HL-60/S4 (cell line): ENCODE measurements around the gene LRRC8C.

Experiments used
- in situ Hi-C: fragments of 300-500 bp; cut with MboI; formaldehyde crosslinking; loops from 2 replicates; pipeline ENCODE4 v1.14.3; 2022; ENCODE audit warnings: low sequenced_read_pairs

Gene LRRC8C

DNA sequence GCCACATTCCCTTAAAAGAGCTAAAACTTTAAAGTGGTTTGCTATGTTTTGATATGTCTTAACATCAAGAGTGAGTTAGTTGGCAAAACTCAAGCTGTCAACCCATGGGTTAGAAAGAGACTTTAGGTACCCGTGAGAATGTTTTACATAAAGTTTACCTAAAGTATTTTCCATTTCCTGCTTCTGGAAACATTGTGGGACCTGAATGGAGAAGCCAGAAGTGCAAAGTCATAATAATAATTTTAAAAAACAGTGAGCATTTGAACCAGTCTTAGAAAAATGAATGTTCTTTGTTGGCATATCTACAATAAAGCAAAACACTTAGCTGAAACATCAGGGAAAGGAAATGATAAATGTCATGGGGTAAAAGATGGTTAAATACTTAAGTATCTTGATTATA, 34.8 kb downstream of the LRRC8C start:
- in situ Hi-C loops, result no loop called here

DNA sequence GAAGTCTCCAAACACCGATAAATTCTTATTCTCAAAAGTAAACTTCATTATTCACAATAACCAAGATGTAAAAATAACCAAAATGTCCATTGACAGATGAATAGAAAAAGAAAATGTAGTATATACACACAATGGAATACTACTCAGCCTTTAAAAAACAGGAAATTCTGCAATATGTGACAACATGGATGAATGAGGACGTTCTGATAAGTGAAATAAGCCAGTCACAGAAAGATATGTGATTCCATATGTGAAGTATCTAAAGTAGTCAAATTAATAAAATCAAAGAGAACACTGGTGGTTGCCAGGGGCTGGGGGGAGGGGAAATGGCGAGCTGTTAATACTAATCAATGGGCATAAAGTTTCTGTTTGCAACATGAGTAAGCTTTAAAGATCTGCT, 36.0 kb downstream of the LRRC8C start:
- in situ Hi-C loops, result no loop called here

DNA sequence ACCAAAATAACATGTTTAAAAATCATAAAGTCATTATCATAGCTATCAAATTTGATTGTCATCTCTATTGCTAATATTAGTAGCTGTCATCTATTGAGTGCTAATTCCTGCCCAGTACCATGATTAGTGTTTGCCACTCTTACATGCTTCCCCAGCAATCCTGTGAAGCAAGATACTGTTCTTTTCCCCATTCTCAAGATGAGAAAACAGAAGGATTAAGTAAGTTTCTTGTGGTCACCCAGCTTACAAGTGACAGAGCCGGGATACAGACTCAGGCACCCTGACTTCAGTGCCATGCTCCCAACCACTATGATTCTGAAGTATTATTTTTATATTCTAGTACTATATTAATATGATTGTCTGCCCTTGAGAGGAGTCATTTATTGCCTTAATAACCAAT, 36.5 kb downstream of the LRRC8C start:
- in situ Hi-C loops, result no loop called here

DNA sequence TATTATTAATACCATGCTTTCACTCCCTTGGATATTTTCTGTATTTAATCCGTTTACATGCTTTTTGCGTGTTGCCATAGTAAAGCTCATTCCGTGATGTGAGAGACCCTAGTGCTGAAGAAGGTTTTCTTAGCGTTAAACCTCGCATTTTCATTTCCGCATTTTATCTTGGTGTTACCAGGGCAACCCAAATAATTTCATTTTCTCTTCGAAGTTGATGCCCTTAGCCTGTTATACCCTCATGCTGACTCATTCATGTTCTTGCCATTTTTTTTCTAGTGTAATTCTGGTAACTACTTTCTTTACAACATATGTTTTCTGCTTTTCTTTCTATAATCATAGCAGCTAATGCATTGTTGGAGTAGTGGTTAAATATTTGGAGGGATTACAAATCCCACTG, 37.2 kb downstream of the LRRC8C start:
- in situ Hi-C loops, result no loop called here

DNA sequence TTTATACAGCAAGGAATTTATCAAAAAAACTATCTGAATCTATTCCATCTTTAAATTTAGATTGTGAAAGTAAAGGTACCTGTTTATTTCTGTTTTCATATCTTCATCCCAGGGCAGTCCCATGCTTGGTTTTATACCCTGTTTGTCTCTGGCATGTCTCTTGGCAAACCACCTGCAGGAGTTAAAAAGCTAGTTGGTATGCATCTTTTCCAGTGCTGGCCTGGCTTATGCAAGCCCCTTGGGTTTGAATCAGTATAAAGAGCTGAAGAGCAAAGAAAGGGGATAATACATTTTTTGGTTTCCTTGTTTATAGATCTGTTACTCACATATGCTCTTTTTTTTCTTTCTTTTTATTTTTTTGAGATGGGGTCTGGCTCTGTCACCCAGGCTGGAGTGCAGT, 37.8 kb downstream of the LRRC8C start:
- in situ Hi-C loops, result no loop called here

DNA sequence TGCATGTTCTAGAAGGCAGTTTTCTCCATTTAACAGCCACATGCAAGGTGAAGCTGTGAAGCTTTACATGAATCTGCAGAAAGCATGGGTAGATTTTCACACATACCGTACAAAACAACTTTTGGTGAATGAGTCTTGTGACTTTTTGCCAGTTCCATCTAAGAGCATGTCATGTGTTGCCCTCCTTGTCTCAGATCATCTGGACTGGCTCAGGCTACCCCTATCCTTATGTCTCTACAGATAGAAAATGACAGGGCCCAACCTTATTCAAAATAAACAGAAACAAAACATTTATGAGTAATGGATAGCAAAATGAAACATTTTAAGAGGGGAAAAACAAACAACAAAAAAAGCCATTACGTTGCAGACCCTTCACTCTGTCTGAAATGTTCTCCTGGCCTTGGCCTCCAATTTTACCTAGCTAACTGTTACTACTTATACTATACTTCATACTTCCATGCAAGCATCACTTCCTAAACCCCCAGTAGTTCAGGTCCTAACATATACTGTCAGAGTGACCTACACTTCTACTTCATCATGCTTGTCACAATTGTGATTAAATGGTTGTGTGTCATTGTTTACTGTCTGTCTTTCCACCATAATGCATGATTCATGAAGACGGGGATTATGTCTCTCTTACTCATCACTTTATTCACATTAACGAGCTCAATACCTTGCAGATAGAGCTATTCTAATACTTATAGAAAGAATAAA, 39.0 kb downstream of the LRRC8C start:
- in situ Hi-C loops, result no loop called here

DNA sequence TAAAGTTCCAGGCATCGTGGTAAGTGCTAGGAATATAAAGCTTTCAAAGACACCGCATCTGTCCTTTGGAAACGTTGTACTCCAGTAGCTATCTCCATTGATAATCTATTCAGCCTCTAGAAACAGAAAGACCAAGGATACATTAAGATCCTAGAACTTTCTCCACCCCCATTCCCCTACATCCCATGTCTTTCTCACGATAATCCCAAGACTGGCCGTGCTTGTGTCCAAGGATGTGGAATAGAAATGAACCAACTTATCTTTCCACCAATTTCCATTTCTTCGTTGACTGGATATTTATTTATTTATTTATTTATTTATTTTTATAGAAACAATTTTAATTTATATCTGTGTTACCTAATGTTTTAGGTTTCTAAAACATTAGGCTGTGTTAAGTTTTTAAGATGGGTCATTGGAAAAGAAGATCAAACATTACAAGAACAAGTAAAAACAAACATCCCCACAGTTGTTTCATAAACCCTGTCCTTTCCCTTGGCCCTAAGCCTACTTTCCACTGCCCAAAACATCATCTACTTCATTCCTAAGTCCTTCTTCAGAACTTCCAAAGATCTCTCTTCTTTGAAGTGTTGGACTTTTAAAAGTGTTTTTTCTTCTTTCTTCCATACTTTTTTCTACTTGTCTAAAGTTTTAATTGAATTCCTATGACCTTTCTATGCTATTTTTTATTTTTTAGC, 39.7 kb downstream of the LRRC8C start:
- in situ Hi-C loops, result no loop called here

DNA sequence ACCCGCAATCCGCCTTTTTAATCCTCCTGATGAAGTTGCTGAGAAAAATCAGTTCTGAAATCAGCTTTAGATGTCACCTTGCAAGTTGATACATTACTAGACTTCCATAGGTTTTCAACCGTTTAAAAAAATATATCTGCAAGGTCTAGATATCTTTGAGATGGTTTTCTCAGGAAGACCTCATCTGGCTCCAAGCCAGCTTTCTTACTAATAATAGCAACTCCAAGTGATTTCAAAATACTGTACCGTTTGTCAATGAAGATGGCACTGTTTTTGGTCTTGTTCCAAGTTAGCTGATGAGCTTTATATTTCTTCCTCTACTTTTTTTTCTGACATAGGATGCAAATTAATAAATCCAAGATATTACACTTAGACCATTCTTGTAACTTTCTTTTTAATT, 40.3 kb downstream of the LRRC8C start:
- in situ Hi-C loops, result no loop called here

DNA sequence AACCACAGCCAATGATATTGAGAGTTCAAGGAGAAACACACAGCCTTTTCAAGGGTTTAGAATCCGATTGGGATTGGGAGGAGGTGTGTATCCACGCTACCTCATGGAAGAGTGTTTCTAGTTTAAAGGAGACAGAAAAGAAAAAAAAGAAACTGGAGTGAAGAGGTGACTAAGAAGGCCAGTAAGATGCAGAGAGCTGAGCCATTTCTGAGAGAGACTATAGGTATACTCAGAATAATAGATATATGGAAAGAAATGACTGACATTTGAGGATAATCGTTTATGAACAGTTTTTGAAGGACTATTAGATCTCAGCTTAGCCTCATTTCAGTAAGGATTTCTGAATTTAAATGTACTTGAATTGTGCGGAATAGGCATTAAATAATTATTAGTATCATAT, 42.8 kb downstream of the LRRC8C start:
- in situ Hi-C loops, result no loop called here

DNA sequence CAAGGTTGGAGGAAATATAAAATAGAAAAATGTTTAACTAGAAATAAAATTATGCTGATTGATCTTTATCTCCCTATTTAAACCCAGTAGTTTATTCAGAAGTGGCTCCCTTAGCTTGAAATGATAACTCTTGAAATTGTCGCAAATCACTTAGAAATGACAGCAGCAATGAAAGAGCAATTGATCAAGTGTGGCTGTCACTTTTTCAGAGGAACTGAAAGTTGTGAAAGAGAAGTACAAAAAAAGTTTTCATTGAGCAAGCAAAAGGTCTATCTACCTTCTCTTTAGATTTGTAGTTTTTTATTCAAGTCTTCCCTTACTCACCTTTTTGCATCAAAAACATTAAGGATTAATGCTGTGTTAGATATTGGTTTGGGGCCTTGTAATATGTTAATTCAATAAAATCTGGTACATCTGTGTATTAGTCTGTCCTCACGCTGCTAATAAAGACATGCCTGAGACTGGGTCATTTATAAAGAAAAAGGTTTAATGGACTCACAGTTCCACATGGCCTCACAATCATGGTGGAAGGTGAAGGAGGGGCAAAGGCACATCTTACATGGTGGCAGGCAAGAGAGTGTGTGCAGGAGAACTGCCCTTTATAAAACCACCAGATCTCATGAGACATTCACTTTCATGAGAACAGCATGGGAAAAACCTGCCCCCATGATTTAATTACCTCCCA, 48.3 kb downstream of the LRRC8C start:
- in situ Hi-C loops, result no loop called here

DNA sequence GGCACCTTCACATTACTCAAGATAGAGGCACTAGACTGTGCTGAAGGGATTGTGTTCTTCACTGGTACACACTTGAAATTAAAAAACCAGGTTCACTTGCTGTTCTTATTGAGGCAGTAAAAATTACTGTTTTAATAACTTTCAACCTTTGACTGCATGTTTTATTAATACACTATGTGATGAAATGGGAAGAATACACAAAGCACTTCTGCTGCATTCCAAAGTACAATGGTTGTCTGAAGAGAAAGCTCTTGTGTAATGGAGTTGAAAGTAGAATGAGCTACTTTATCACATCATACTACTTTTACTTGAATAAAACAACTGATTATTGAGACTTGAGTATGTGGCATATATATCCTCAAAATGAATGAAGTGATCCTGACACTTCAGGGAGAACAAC, 49.7 kb downstream of the LRRC8C start:
- in situ Hi-C loops, result no loop called here

DNA sequence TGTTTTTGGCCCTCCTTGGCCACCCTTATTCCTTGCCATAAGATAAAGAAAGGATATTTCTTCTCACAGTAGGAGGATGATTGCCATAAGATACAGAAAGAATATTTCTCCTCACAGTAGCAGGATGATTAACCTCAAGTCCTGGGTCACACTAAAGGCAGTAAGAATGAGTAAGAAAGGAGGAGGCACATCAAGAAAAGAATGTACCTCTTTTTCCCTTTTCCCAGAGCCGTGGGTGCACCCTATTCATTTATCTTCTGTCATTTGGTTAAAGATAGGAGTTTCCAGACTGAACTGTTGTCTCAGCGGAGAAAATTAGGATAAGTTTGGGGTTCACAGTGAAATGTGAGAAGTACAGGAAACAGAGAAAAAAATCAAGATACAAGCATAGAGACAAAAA, 52.5 kb downstream of the LRRC8C start:
- in situ Hi-C loops, result no loop called here

DNA sequence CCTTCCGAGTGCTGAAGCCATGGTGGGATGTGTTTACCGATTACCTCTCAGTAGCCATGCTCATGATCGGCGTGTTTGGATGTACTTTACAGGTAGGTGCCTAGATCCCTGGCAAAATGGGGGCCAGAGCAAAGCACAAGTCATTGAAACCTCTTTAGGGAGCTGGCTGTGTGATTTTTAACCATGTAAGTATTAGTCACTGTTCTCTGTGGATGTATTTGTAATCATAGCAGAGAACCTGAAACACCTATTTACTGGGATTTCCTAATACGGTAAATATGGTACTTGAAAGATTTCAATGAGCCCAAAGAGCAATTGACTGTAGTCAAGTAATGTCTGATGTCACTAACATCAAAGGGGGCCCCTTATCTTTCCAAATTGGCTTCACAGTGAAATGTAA, 53.6 kb downstream of the LRRC8C start:
- in situ Hi-C loops, result no loop called here

DNA sequence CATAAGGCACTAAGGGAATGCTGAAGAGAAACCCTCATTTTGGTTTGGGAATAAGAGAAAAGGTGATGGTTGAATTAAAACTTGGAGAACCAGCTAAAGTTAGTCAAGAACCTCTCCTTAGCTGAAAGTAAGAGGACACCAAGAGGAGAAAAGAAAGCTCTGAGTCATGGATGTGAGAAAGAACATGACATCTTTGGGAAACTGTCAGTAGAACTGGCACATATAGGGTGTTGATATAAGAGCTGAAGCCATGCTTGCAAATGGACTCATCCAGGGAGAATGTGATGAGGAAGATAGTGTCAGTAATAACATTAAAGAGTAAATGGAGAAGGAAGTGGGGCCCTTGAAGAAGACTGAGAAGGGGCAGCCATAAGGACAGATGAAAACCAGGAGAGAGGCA, 54.3 kb downstream of the LRRC8C start:
- in situ Hi-C loops, result no loop called here

DNA sequence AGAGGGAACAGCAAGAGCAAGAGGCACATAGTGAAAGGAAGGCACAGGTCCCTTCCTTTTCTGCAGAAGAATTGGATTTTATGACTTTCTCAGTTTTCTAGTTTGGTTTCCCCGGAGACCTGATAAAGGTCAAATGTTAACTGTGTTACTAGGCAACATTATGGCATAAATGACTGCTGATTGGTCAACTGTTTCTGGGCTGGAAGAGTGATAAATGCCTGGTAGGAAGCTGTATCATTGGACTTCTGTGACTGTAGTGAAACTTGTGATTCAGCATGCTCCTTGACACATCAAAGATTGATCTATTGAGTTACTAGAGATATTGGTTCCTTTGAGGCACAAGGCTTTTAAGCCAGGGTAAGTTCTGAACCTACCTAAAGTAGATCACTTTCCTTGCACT, 55.7 kb downstream of the LRRC8C start:
- in situ Hi-C loops, result no loop called here

DNA sequence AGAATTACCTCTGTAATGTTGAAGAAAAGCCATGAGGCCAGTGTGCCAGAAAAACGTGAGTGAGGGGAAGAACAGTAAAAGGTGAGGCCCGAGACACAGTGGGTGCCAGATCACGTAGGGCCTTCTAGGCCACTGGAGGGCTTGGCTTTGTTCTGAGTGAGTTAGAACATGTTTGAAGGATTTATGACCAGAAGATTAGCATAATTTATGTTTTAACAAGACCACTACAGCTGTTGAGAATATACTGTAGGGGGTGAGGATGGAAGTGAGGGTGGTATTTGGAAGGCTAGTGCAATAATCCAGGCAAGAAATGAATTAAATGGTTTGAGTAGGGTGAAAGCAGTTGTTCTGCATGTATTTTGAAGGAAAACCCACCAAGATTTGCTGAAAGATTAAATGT, 56.3 kb downstream of the LRRC8C start:
- in situ Hi-C loops, result no loop called here

DNA sequence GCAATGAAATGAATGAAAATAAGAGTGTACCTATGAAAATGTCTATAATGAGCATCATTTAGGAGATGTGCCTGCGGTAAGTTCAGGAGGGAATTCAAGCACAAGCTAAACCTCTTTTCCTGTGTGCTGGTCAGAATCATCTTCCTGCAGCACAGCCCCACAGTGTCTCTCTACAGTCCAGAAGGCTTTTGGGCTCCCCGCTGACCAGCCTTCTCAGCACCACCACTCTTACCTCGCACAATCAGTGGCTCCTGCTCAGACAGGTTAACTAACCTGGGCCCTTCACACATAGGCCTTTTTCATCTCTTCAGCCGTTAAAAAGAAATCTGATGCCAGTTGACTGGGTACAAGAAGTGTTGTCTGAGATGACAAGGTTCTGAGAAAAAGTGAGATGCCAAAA, 57.7 kb downstream of the LRRC8C start:
- in situ Hi-C loops, result no loop called here

DNA sequence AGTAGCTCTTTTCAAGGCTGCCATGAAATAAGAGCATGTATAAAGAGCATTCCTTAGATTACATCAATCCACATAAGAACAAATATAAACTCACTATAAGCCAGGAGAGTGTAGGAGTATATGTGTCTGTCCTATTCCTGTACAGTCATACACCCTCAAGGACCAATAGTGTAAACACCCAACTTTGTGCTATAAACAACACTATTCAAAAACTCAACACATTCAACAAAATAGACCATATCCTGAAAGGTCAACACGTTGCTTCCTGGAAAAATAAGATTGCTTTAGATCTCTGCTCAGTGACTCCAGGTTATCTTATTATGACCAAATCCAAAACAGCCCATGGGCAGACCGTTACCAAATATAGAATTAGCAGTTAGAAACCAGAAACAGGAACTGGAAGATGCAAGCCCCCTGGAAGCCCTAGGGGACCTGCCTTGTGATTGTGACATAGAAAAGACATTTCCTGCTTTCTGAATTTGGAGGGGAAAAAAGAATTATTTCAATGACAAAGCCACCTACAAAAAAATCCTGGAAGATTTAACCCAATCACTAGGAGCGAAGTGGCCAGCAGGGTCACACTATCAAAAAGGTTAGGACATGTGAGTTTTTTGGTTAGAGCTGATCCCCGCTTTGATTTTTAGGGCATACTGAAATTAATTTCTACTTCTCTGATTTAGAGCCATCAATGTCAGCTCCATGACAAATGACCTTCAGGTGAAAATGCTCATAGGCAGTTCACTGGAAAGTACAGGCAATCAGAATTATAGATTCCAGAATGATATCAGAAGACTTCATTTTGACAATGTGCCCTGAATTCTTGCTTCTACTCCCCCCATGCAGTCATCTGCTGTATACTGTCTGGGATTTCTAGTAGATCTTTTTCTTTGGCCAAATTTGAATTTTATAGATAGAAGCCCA, 59.9 kb downstream of the LRRC8C start:
- in situ Hi-C loops, result no loop called here

DNA sequence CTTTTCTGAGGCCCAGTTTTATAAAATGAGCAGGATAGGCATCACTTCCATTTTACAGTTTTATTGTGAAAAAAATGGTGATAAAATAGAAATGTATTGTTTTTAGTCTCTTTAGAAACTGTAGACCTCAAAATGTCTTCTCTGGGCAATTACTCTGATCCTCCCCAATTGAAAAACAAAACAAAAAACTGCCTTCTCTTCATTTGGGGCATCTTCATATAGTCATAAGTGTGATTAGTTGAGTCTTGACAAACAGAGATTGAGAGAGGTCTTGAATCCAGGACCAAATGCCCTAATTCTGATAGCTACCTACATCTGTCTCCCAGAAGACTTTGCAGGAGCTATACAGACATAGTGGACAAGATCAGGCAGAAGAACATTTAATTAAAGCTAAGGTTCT, 62.9 kb downstream of the LRRC8C start:
- in situ Hi-C loops, result no loop called here

DNA sequence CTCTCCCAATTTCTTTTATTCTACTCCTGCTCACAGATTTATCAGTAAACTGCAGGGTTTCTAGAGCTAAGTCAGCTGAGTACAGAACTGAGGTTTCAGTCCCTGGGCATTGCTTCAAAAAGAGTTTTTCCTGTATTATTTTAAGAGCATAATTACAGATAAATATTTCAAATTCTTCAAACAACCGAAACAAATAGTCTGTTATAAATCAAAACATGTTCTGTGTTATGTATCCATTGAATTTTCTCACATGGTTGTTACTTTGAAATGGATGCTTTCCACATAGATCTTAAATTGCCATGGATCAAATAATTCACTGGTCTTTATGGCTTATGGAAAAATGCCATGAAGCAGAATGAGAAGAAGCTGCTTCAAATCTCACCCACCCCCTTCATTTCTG, 64.5 kb downstream of the LRRC8C start:
- in situ Hi-C loops, result no loop called here

DNA sequence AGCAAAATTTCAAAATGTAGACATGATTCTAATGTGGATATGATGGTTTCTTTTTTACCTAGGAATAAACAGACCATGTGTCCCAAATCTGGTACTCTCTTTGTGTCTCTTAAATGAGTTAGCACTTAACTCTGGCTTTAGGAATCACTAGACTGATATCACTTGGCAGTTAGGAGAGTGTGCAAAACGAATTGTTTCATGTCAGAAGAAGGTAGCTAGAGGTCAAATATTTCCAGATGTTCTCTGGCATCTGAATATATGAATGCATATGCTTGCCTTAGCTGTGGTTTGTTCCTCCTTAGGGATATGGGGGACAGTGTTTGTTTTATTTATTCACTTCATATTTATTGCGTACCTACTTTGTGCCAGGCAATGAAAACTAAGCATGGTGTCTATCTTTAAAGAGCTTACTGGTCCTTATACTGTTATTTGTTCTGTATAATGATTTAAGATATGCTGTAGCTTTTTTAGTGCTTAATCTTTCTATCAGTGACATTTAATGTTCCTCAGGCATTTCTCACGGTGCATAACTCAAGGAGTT, 65.2 kb downstream of the LRRC8C start:
- in situ Hi-C loops, result no loop called here
